ENCODE data around the gene NCOR2. TPM values are rescaled to one million over a fixed set of nuclear protein-coding genes. Genes with fewer than 3 reads are reported as not detected.

The NCOR2 gene
- total and polyA plus RNA-seq, 2 donors (not counting 3 experiments of a cell fraction or from before 2014, with no cell fraction given), result 26.5 to 241 TPM

- Histone ChIP-seq H3K9me3 (replicated peaks; ENCODE audit: control insufficient read depth, insufficient read depth, low read length) (no peaks in the 10 kb centered on the region), H3K27me3 (ENCODE audit: control insufficient read depth in 2 of 2, insufficient read depth in 2 of 2, low read length in 2 of 2) (no peaks in the 10 kb centered on the region), H3K4me2 (ENCODE audit: insufficient read depth, low read length) (no peak overlapping the region), H4K20me1 (replicated peaks; ENCODE audit: control insufficient read depth, extremely low read depth, insufficient read depth, low read length) (no peaks in the 10 kb centered on the region), H3K79me2 (ENCODE audit: control insufficient read depth, insufficient read depth, low read length) (peaks cover 26% of the 10 kb centered on the region), H3K9ac (replicated peaks; ENCODE audit: extremely low read depth, insufficient read depth, low read length) (no peak overlapping the region), H2AFZ (ENCODE audit: low read depth, low read length) (no peak overlapping the region), H3K36me3 (ENCODE audit: control insufficient read depth in 2 of 2, extremely low read depth in 1 of 2, insufficient read depth in 2 of 2, low read length in 2 of 2) (peaks cover 0 to 4% of the 10 kb centered on the region in 2 experiments), H3K9me1 (replicated peaks; ENCODE audit: control insufficient read depth, extremely low read depth, insufficient read depth, low read length) (no peaks in the 10 kb centered on the region), H3K4me1 (ENCODE audit: control insufficient read depth, extremely low read depth, insufficient read depth, low read length) (no peaks in the 10 kb centered on the region), H3K4me3 (replicated peaks in 1 of 3; ENCODE audit: insufficient read depth in 1 of 3, low read depth in 1 of 3, low read length in 3 of 3) (no peak overlapping the region), H3K27ac (ENCODE audit: insufficient read depth, low read depth, low read length) (no peak overlapping the region)
- TF ChIP-seq POLR2A (IDR thresholded peaks at IDR 0.05; ENCODE audit: low read depth, low read length), result no peak
- no peak for TF ChIP-seq MAX (IDR thresholded peaks at IDR 0.05; ENCODE audit: insufficient read depth, insufficient read length)
- no peak for TF ChIP-seq GATA2 (IDR thresholded peaks at IDR 0.05; ENCODE audit: insufficient read depth, insufficient read length, low read depth, low read length)
- TF ChIP-seq JUN (IDR thresholded peaks at IDR 0.05; ENCODE audit: borderline replicate concordance, insufficient read depth, insufficient read length, low read depth), result no peak
- no peak for TF ChIP-seq MYC (IDR thresholded peaks at IDR 0.05; ENCODE audit: low read depth, low read length)
- no peak for TF ChIP-seq POLR2AphosphoS5 (IDR thresholded peaks at IDR 0.05; ENCODE audit: insufficient read depth, low read depth, low read length)
- TF ChIP-seq EZH2 (IDR thresholded peaks at IDR 0.05; ENCODE audit: borderline replicate concordance, low read depth, low read length, severe bottlenecking), result no peak
- TF ChIP-seq FOS (IDR thresholded peaks at IDR 0.05; ENCODE audit: borderline replicate concordance, insufficient read depth, low read length), result no peak
- no peak for TF ChIP-seq CTCF (IDR thresholded peaks at IDR 0.05; ENCODE audit: extremely low read depth in 1 of 2, insufficient read depth in 1 of 2, low read depth in 1 of 2, low read length in 2 of 2)
- FAIRE-seq (no peak), DNase-seq (ENCODE audit: low read depth, low spot score) (no peak)
- no TSS peak for BruUV-seq (replicated peaks)
- POLR2A ChIA-PET, result no interaction called here
- dilution Hi-C loops (cut with MboI; ENCODE audit: extremely low pct_ligation_motif_present, low sequenced_read_pairs), result no loop called here
- intact Hi-C loops (cut with micrococcal nuclease), result no loop called here
- CTCF ChIA-PET, result interaction anchor here (1.0 kb wide), 1 partner anchor 21 kb away, joined by 5 read pairs; no protein-coding TSS in a partner anchor
These were observed 36.7 kb downstream of the NCOR2 start for GRCh38 chr12:124530637-124531263.
